ENCODE results near the gene DHX35.

Gene DHX35

GRCh38 chr20:38986663-38987062 lies 24.5 kb downstream of the DHX35 start:
- Histone ChIP-seq H3K9me3 (ENCODE audit: low read length) (peaks cover 4% of the 10 kb centered on the region; the same call in 1 of the 2 replicates), H3K9ac (ENCODE audit: low read length) (no peak overlapping the region), H3K27me3 (ENCODE audit: insufficient read depth, low read length) (no peaks in the 10 kb centered on the region), H3K9me2 (ENCODE audit: low read depth, low read length) (no peaks in the 10 kb centered on the region), H3K4me1 (ENCODE audit: insufficient read depth, low read length, severe bottlenecking) (peaks cover 13% of the 10 kb centered on the region), H2AFZ (ENCODE audit: low read length) (no peak overlapping the region), H3K79me2 (ENCODE audit: insufficient read depth, low read length) (no peaks in the 10 kb centered on the region), H3K36me3 (ENCODE audit: insufficient read depth, low read length) (peaks cover 41% of the 10 kb centered on the region), H3K4me3 (ENCODE audit: low read depth, low read length, poor library complexity, severe bottlenecking) (no peak overlapping the region), H3F3A (ENCODE audit: insufficient read depth, low read length) (no peaks in the 10 kb centered on the region), H3K27ac (ENCODE audit: low read depth, low read length, poor library complexity, severe bottlenecking) (no peak overlapping the region), H4K20me1 (ENCODE audit: insufficient read depth, low read length) (no peaks in the 10 kb centered on the region), H3K4me2 (ENCODE audit: low read length) (no peak overlapping the region)
- no peak for TF ChIP-seq CTCF (IDR thresholded peaks at IDR 0.05; ENCODE audit: low read length)
- TF ChIP-seq EZH2 (IDR thresholded peaks at IDR 0.05; ENCODE audit: borderline replicate concordance, low read length): no peak

GRCh38 chr20:38987777-38988176 lies 25.6 kb downstream of the DHX35 start:
- Histone ChIP-seq H4K20me1 (ENCODE audit: insufficient read depth, low read length) (no peaks in the 10 kb centered on the region), H2AFZ (ENCODE audit: low read length) (no peak overlapping the region), H3K4me2 (ENCODE audit: low read length) (no peak overlapping the region), H3K9me3 (ENCODE audit: low read length) (peaks cover 4% of the 10 kb centered on the region; the same call in 1 of the 2 replicates), H3K36me3 (ENCODE audit: insufficient read depth, low read length) (peaks cover 48% of the 10 kb centered on the region), H3K4me1 (ENCODE audit: insufficient read depth, low read length, severe bottlenecking) (peaks cover 13% of the 10 kb centered on the region), H3K27me3 (ENCODE audit: insufficient read depth, low read length) (no peaks in the 10 kb centered on the region), H3K4me3 (ENCODE audit: low read depth, low read length, poor library complexity, severe bottlenecking) (no peak overlapping the region), H3K9me2 (ENCODE audit: low read depth, low read length) (no peaks in the 10 kb centered on the region), H3K9ac (ENCODE audit: low read length) (no peak overlapping the region), H3K27ac (ENCODE audit: low read depth, low read length, poor library complexity, severe bottlenecking) (no peak overlapping the region), H3F3A (ENCODE audit: insufficient read depth, low read length) (no peaks in the 10 kb centered on the region), H3K79me2 (ENCODE audit: insufficient read depth, low read length) (no peaks in the 10 kb centered on the region)
- no peak for TF ChIP-seq EZH2 (IDR thresholded peaks at IDR 0.05; ENCODE audit: borderline replicate concordance, low read length)
- no peak for TF ChIP-seq CTCF (IDR thresholded peaks at IDR 0.05; ENCODE audit: low read length)

- Histone ChIP-seq H4K20me1 (ENCODE audit: insufficient read depth, low read length) (no peaks in the 10 kb centered on the region), H3K9ac (ENCODE audit: low read length) (no peak overlapping the region), H3K4me3 (ENCODE audit: low read depth, low read length, poor library complexity, severe bottlenecking) (no peak overlapping the region), H3K27me3 (ENCODE audit: insufficient read depth, low read length) (no peaks in the 10 kb centered on the region), H3K79me2 (ENCODE audit: insufficient read depth, low read length) (no peaks in the 10 kb centered on the region), H3K4me2 (ENCODE audit: low read length) (no peak overlapping the region), H3K9me3 (ENCODE audit: low read length) (peaks cover 4% of the 10 kb centered on the region; the same call in 1 of the 2 replicates), H3K27ac (ENCODE audit: low read depth, low read length, poor library complexity, severe bottlenecking) (no peak overlapping the region), H3F3A (ENCODE audit: insufficient read depth, low read length) (no peaks in the 10 kb centered on the region), H3K4me1 (ENCODE audit: insufficient read depth, low read length, severe bottlenecking) (peaks cover 8% of the 10 kb centered on the region), H3K9me2 (ENCODE audit: low read depth, low read length) (no peaks in the 10 kb centered on the region), H2AFZ (ENCODE audit: low read length) (no peak overlapping the region), H3K36me3 (ENCODE audit: insufficient read depth, low read length) (peaks cover 50% of the 10 kb centered on the region)
- TF ChIP-seq CTCF (IDR thresholded peaks at IDR 0.05; ENCODE audit: low read length) (no peak), EZH2 (IDR thresholded peaks at IDR 0.05; ENCODE audit: borderline replicate concordance, low read length) (no peak)
These were observed 28.6 kb downstream of the DHX35 start for GRCh38 chr20:38990728-38991127.

Data from OCI-LY1 (cell line).